ENCODE results near the gene UNC45B.

- TF ChIP-seq EZH2 (IDR thresholded peaks at IDR 0.05; ENCODE audit: insufficient read depth, poor library complexity, severe bottlenecking) (no peak), EZH2phosphoT487 (IDR thresholded peaks at IDR 0.05; ENCODE audit: insufficient read depth, low read depth) (no peak)
Measured at GRCh38 chr17:35176897-35177296, 29.3 kb downstream of the UNC45B start.

Data from GM23248 (cell line).